Right lobe of liver (tissue), 4 donors: ENCODE results near the gene PXYLP1.

Experiments used
- POLR2A ChIP-seq: fragments of 450-650 bp; IDR thresholded peaks from one replicate; pipeline ENCODE4 v1.6.1; 2017; ENCODE audit warnings: antibody characterized with exemption, mild to moderate bottlenecking
- TF ChIP-seq, protein P1 (sequence below), 4 donors: fragments of 200-600 bp in 3 of 4; fragments of 450-650 bp in 1 of 4; IDR thresholded peaks; one replicate each; pipeline versions ENCODE4 v1.5.1 to v1.8.0; 2016 to 2022; ENCODE audit warnings: antibody characterized with exemption in 4 of 4, mild to moderate bottlenecking in 2 of 4
- donor health status: DM: no; HTN: no; CAD: no.
- donor health status: DM: no; HTN: no; CAD: no.
- donor health status: DM: no; HTN: yes; CAD: no.

DNA sequence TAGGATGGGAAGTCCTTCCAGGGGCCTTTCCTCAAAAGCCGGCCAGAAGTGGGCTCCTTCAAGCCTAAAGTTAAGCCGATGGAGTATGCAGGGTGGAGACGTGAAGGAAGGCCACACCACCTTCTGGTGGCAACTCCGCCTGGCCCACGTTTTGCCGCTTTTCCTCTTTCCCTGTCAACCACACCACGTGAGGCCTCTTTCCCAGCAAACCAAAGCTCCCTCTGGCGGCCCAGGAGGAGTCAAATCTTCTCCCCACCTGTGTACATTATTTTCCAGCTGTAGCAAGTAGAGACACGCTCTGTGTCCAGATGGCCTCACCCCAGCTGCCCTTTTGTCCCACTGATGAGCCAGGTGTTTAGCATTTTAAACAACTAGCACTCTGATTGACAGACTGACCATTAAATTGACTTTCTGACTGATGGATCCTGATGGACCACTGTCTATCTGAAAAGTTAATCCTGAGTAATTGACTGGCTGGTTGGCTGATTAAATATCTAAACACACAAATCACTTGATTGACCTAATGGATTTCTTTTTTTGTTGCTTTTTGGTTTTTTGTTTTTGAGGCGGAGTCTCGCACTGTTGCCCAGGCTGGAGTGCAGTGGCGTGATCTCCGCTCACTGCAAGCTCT is 77.1 kb downstream of the PXYLP1 start:
- TF ChIP-seq, protein P1, sequence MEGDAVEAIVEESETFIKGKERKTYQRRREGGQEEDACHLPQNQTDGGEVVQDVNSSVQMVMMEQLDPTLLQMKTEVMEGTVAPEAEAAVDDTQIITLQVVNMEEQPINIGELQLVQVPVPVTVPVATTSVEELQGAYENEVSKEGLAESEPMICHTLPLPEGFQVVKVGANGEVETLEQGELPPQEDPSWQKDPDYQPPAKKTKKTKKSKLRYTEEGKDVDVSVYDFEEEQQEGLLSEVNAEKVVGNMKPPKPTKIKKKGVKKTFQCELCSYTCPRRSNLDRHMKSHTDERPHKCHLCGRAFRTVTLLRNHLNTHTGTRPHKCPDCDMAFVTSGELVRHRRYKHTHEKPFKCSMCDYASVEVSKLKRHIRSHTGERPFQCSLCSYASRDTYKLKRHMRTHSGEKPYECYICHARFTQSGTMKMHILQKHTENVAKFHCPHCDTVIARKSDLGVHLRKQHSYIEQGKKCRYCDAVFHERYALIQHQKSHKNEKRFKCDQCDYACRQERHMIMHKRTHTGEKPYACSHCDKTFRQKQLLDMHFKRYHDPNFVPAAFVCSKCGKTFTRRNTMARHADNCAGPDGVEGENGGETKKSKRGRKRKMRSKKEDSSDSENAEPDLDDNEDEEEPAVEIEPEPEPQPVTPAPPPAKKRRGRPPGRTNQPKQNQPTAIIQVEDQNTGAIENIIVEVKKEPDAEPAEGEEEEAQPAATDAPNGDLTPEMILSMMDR (IDR thresholded peaks at IDR 0.05), result peak; percentile 50 to 72 (median 62)
- TF ChIP-seq POLR2A, result no peak
